ENCODE measurements around the gene DNAJC25.

Gene DNAJC25

DNA sequence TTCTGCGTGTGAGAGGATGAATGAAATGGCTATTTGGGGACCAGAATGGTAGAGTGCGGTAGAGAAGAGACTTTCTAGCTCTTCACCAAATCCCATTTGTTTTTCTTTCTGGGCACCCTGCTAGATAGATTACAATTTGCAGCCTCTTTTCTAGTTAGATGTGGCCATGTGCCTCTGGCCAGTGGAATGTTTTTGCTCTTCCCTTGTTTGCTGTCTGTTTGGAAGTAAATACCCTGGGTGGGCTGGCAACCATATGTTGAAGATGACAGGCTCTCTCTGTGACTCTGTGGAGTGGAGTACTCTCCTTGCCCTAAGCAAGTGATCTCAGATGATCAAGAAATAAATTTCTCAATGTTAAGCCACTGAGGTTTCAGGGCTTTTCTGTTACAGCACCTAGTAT, 43.2 kb downstream of the DNAJC25 start:
- DNase-seq = no peak

DNA sequence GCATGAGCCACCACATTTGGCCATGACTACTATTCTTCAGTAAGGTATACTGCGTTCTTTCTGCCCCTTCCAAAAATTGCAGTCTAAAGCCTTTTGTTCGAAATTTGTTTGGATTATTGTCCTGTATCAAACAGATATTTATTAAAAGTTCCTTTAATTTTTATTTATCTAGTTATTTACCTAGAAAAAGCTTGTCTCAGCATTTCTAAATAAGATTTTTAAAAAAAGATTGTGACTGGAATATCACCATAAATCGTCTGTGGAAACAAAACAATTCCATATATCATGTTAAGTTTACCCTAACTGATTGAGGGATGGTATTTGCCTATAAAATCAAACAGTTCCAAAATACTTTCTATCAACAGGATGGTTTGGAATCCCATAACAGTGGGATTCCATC, 45.0 kb downstream of the DNAJC25 start:
- no peak for DNase-seq

DNA sequence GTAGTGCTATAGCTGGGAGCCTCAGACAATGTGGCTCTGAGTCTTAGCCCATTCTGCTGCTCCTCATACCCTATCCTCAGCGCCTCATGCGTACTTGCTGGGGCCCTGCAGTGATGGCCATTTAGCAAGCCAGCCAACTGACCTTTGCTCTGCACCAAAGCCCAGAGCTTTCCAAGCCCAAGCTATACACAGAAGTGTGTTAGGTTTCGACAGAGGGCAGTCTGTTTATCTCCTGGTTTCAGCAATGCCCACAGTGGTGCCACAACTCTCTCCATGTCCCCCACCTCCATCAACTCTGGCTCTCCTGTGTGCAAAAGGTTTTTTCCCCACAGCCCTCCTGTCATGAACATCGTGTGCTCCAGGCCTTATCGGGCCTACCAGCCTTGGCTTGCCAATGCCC, 47.2 kb downstream of the DNAJC25 start:
- DNase-seq = no peak

GRCh38 chr9:111679199-111679598, 48.1 kb downstream of the DNAJC25 start:
- DNase-seq = no peak

GRCh38 chr9:111683392-111683791, 52.3 kb downstream of the DNAJC25 start:
- DNase-seq = no peak

DNA sequence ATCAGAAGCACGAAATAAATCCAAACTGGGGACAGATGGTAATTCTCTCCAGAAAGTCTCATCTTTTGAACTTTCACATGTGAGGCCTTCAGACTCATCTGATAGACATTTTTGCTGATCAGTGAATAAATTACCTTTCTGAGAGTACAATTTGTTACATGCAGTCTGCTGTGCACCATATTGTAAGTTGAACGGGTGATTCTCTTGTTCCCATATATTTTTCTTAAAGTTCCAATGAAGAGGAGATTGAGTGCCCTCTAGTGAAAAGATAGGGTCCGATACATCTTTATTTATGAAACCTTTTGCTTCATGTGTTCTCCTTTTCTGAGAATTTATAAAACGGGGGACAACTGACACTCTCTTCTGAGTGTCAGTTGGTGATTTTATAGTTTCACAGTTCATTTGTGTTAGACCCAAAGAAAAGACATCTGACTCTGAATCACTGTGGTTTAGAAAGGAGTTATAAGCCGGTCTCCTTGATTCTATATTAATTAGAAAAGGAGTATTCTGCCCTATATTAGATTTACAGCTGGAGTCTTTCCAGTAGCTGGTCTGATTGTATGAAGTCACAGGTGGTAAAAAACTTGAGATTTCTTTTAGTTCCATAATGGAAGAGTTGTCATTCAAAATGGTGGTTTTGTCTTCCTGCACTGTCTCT, 60.7 kb downstream of the DNAJC25 start:
- DNase-seq = no peak

- DNase-seq = no peak
These were observed 65.7 kb downstream of the DNAJC25 start for GRCh38 chr9:111696796-111697195.

GRCh38 chr9:111700776-111701175, 69.6 kb downstream of the DNAJC25 start:
- no peak for DNase-seq
